H9 (cell line): ENCODE data around the gene LEF1. TPM values are rescaled to one million over a fixed set of nuclear protein-coding genes. Genes with fewer than 3 reads are reported as not detected.

Experiments
- DNase-seq: peaks from one replicate; pipeline ENCODE4 v3.0.0-alpha.2; 2017
- H2AFZ ChIP-seq: one replicate; pipeline ENCODE4 v1.6.1; 2013; ENCODE audit warnings: mild to moderate bottlenecking, low read length, control low read depth, moderate library complexity
- H2AK5ac ChIP-seq: 2 replicates; pipeline ENCODE4 v1.6.1; 2013; ENCODE audit warnings: low read length, control low read depth, mixed read lengths; ENCODE audit not compliant: insufficient read length
- H2BK120ac ChIP-seq: one replicate; pipeline ENCODE4 v1.6.1; 2013; ENCODE audit warnings: low read depth, mild to moderate bottlenecking, low read length, control low read depth, inconsistent platforms; ENCODE audit not compliant: poor library complexity, severe bottlenecking
- H2BK12ac ChIP-seq: 2 replicates; pipeline ENCODE4 v1.6.1; 2013; ENCODE audit warnings: low read length, control low read depth, mixed read lengths, low read depth; ENCODE audit not compliant: insufficient read length
- H2BK15ac ChIP-seq: 2 replicates; pipeline ENCODE4 v1.6.1; 2013; ENCODE audit warnings: low read depth, low read length, control low read depth
- H2BK20ac ChIP-seq: one replicate; pipeline ENCODE4 v1.6.1; 2013; ENCODE audit warnings: low read depth, mild to moderate bottlenecking, low read length, control low read depth, inconsistent platforms; ENCODE audit not compliant: poor library complexity, severe bottlenecking
- H2BK5ac ChIP-seq: 2 replicates; pipeline ENCODE4 v1.6.1; 2013; ENCODE audit warnings: low read length, control low read depth, mixed read lengths; ENCODE audit not compliant: insufficient read length
- H3K14ac ChIP-seq: 2 replicates; pipeline ENCODE4 v1.6.1; 2013; ENCODE audit warnings: low read length, control low read depth; ENCODE audit not compliant: insufficient read depth
- H3K18ac ChIP-seq: 2 replicates; pipeline ENCODE4 v1.6.1; 2013; ENCODE audit warnings: low read depth, mild to moderate bottlenecking, mixed read lengths, low read length, control low read depth; ENCODE audit not compliant: insufficient read length
- H3K23ac ChIP-seq: 2 replicates; pipeline ENCODE4 v1.6.1; 2013; ENCODE audit warnings: low read length, control low read depth, mixed read lengths, low read depth; ENCODE audit not compliant: insufficient read length
- H3K23me2 ChIP-seq: 2 replicates; pipeline ENCODE4 v1.6.1; 2013; ENCODE audit warnings: low read depth, mild to moderate bottlenecking, mixed read lengths, low read length, control low read depth; ENCODE audit not compliant: insufficient read length, poor library complexity, severe bottlenecking
- H3K27ac ChIP-seq: 2 replicates; pipeline ENCODE4 v1.5.1; 2013; ENCODE audit warnings: low read length, control low read depth, mixed read lengths, low read depth; ENCODE audit not compliant: insufficient read length
- H3K27me3 ChIP-seq: 2 replicates; pipeline ENCODE4 v1.6.1; 2013; ENCODE audit warnings: low read length, control low read depth, inconsistent platforms; ENCODE audit not compliant: insufficient read depth
- H3K4ac ChIP-seq: 2 replicates; pipeline ENCODE4 v1.6.1; 2013; ENCODE audit warnings: low read depth, mild to moderate bottlenecking, control low read depth, inconsistent platforms, low read length, moderate library complexity
- H3K4me1 ChIP-seq: 2 replicates; pipeline ENCODE4 v1.6.1; 2013; ENCODE audit warnings: low read length, control low read depth, inconsistent platforms; ENCODE audit not compliant: insufficient read depth
- H3K4me2 ChIP-seq: 2 replicates; pipeline ENCODE4 v1.6.1; 2013; ENCODE audit warnings: low read length, control low read depth, mixed read lengths; ENCODE audit not compliant: insufficient read length, insufficient read depth
- H3K56ac ChIP-seq: 2 replicates; pipeline ENCODE4 v1.6.1; 2013; ENCODE audit warnings: low read depth, mild to moderate bottlenecking, mixed read lengths, low read length, control low read depth; ENCODE audit not compliant: insufficient read length
- H3K79me1 ChIP-seq: 2 replicates; pipeline ENCODE4 v1.6.1; 2013; ENCODE audit warnings: low read depth, mild to moderate bottlenecking, moderate library complexity, low read length, control low read depth, inconsistent platforms; ENCODE audit not compliant: insufficient read depth, poor library complexity, severe bottlenecking
- H3K79me2 ChIP-seq: 2 replicates; pipeline ENCODE4 v1.6.1; 2013; ENCODE audit warnings: low read length, control low read depth, inconsistent platforms; ENCODE audit not compliant: insufficient read depth
- H3K9ac ChIP-seq: 2 replicates; pipeline ENCODE4 v1.6.1; 2013; ENCODE audit warnings: low read length, control low read depth, mixed read lengths; ENCODE audit not compliant: insufficient read length; ENCODE audit errors: extremely low read depth
- H3K9me3 ChIP-seq: one replicate; pipeline ENCODE4 v1.6.1; 2013; ENCODE audit warnings: low read depth, low read length, inconsistent platforms; ENCODE audit not compliant: control insufficient read depth
- H3T11ph ChIP-seq: one replicate; pipeline ENCODE4 v1.6.1; 2013; ENCODE audit warnings: mild to moderate bottlenecking, low read length, control low read depth, inconsistent platforms
- H4K20me1 ChIP-seq: one replicate; pipeline ENCODE4 v1.6.1; 2013; ENCODE audit not compliant: control insufficient read depth, insufficient read length, insufficient read depth
- H4K5ac ChIP-seq: 2 replicates; pipeline ENCODE4 v1.6.1; 2013; ENCODE audit warnings: low read depth, mild to moderate bottlenecking, mixed read lengths, low read length, control low read depth; ENCODE audit not compliant: insufficient read length
- H4K8ac ChIP-seq: replicated peaks from 2 replicates; pipeline ENCODE4 v1.6.1; 2013; ENCODE audit warnings: low read length, control low read depth, mixed read lengths, low read depth; ENCODE audit not compliant: insufficient read length
- H4K91ac ChIP-seq: 2 replicates; pipeline ENCODE4 v1.6.1; 2013; ENCODE audit warnings: low read depth, mild to moderate bottlenecking, moderate library complexity, mixed read lengths, low read length, control low read depth; ENCODE audit not compliant: insufficient read length
- H3K27ac Mint-ChIP-seq, 3 experiments: 2 replicates in 2 of 3; 3 replicates in 1 of 3; pipeline ENCODE4 v1.8.0; 2020 to 2021; ENCODE audit warnings: mixed read lengths in 3 of 3, mild to moderate bottlenecking in 1 of 3, moderate library complexity in 1 of 3
- H3K27me3 Mint-ChIP-seq: 2 replicates; pipeline ENCODE4 v1.8.0; 2021; ENCODE audit warnings: low read depth, mild to moderate bottlenecking, moderate library complexity, mixed read lengths
- H3K36me3 Mint-ChIP-seq, 3 experiments: 2 replicates in 2 of 3; 3 replicates in 1 of 3; pipeline ENCODE4 v1.8.0; 2020 to 2021; ENCODE audit warnings: low read depth in 3 of 3, mixed read lengths in 3 of 3; ENCODE audit not compliant: insufficient read depth in 1 of 3
- H3K4me1 Mint-ChIP-seq, 2 experiments: 2 replicates each; pipeline ENCODE4 v1.8.0; 2020; ENCODE audit warnings: mixed read lengths in 2 of 2
- H3K4me3 Mint-ChIP-seq, 2 experiments: 2 replicates in 1 of 2; 3 replicates in 1 of 2; pipeline ENCODE4 v1.8.0; 2020 to 2021; ENCODE audit warnings: mild to moderate bottlenecking in 2 of 2, mixed read lengths in 2 of 2, moderate library complexity in 1 of 2
- H3K9me3 Mint-ChIP-seq, 2 experiments: 2 replicates in 1 of 2; 3 replicates in 1 of 2; pipeline ENCODE4 v1.8.0; 2020; ENCODE audit warnings: mild to moderate bottlenecking in 2 of 2, mixed read lengths in 2 of 2, moderate library complexity in 1 of 2
- CTCF ChIP-seq: fragments of 200-600 bp; sonication (generic); conservative IDR thresholded peaks from 3 replicates; pipeline ENCODE4 v1.8.0; 2021; ENCODE audit warnings: antibody characterized with exemption, mild to moderate bottlenecking
- WGBS: extraction: QIAGEN DNeasy Blood & Tissue Kit; methylation state at CpG from one replicate; pipeline ENCODE4 v1.1.7; 2013; ENCODE audit warnings: missing lambda C conversion rate, low lambda C conversion rate, mixed read lengths; ENCODE audit not compliant: insufficient read length; ENCODE audit errors: extremely low coverage; 5-methylcytosine and 5-hydroxymethylcytosine counted together
- total RNA-seq: library from RNA; stranded (reverse); gene quantifications from 2 replicates; pipeline ENCODE4 v1.2.1, GENCODE V29; 2021

Gene LEF1
- total RNA-seq, 1 experiment from 2014 or later: 2.5 TPM

DNA sequence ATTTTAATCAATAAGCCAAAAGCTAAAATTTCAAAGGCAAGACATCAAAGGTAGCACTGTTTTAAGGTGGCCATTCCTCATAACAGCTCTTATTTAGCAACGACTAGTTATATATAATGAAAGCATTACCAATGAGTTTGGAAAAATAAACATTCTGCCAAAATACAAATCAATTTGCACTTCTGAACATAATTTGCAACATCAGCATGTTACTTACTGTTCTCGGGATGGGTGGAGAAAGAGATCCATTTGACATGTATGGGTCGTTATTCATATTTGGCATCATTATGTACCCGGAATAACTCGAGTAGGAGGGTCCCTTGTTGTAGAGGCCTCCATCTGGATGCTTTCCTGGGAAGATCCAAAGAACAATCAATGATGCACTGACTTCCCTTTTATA, 5.4 kb downstream of the LEF1 start:
- Mint-ChIP-seq H3K27me3 (peaks cover 98% of the 10 kb centered on the region), H3K4me1 (peaks cover 22 to 34% of the 10 kb centered on the region in 2 experiments), H3K4me3 (no peak overlapping the region), H3K27ac (no peak overlapping the region), H3K36me3 (peaks cover 0 to 1% (median 0%) of the 10 kb centered on the region in 3 experiments; a peak in 1 of 7 replicates), H3K9me3 (peaks cover 0 to 3% of the 10 kb centered on the region in 2 experiments; a peak in 1 of 5 replicates)
- H3K18ac ChIP-seq: no peak overlapping the region
- no peak overlapping the region for H2BK15ac ChIP-seq
- no peaks in the 10 kb centered on the region for H4K20me1 ChIP-seq
- no peaks in the 10 kb centered on the region for H3K79me2 ChIP-seq
- no CpG with 5 or more reads among the region's 5 CpGs for WGBS
- H3K27me3 ChIP-seq: peaks cover 41% of the 10 kb centered on the region
- no peaks in the 10 kb centered on the region for H3K9me3 ChIP-seq
- H3K4me1 ChIP-seq: peaks cover 2% of the 10 kb centered on the region; the same call in 1 of the 2 replicates
- H3K4ac ChIP-seq: no peak overlapping the region
- H2AK5ac ChIP-seq: no peak overlapping the region
- H3K23me2 ChIP-seq: peaks cover 19% of the 10 kb centered on the region
- H2AFZ ChIP-seq: no peak overlapping the region
- DNase-seq: no peak
- no peak overlapping the region for H4K8ac ChIP-seq
- H3K4me2 ChIP-seq: no peak overlapping the region
- H3K23ac ChIP-seq: no peak overlapping the region
- no peak overlapping the region for H2BK120ac ChIP-seq
- no peaks in the 10 kb centered on the region for H3K79me1 ChIP-seq
- no peak overlapping the region for H4K91ac ChIP-seq
- no peak overlapping the region for H3K27ac ChIP-seq
- H3K9ac ChIP-seq: no peak overlapping the region
- no peak overlapping the region for H4K5ac ChIP-seq
- no peak overlapping the region for H2BK20ac ChIP-seq
- no peak for TF ChIP-seq CTCF
- no peak overlapping the region for H2BK12ac ChIP-seq
- H3T11ph ChIP-seq: no peak overlapping the region
- no peak overlapping the region for H3K56ac ChIP-seq
- H2BK5ac ChIP-seq: no peak overlapping the region
- no peak overlapping the region for H3K14ac ChIP-seq
